ENCODE measurements around the gene MAPK14.

- TF ChIP-seq POLR2AphosphoS5 (IDR thresholded peaks at IDR 0.05; ENCODE audit: borderline replicate concordance, low read depth, low read length), result no peak
- TF ChIP-seq EZH2 (IDR thresholded peaks at IDR 0.05), result no peak
- TF ChIP-seq FOXP2 (optimal IDR thresholded peaks at IDR 0.05; ENCODE audit: control extremely low read depth, extremely low read length, insufficient read depth), result no peak
Observed at GRCh38 chr6:36098920-36099647, 71.5 kb downstream of the MAPK14 start.

Data from SK-N-MC (cell line).